Large intestine (tissue), 3 donors: Measurements from ENCODE around the gene RHOB. TPM values are rescaled to one million over a fixed set of nuclear protein-coding genes. Genes with fewer than 3 reads are reported as not detected.

Source experiments
- DNase-seq, 2 donors: peaks; one replicate each; pipeline versions ENCODE4 v3.0.0 to v3.0.0-alpha.2; 2013
- H3K27ac ChIP-seq: one replicate; pipeline ENCODE4 v1.5.1; 2013; ENCODE audit warnings: low read length
- H3K27me3 ChIP-seq: 2 replicates; pipeline ENCODE4 v1.6.1; 2013; ENCODE audit warnings: low read length; ENCODE audit not compliant: control insufficient read depth, insufficient read depth
- H3K36me3 ChIP-seq: 2 replicates; pipeline ENCODE4 v1.6.1; 2013; ENCODE audit warnings: low read length; ENCODE audit not compliant: control insufficient read depth, insufficient read depth
- H3K4me1 ChIP-seq: one replicate; pipeline ENCODE4 v1.6.1; 2013; ENCODE audit warnings: low read length; ENCODE audit not compliant: control insufficient read depth, insufficient read depth
- H3K4me3 ChIP-seq: one replicate; pipeline ENCODE4 v1.5.1; 2013; ENCODE audit warnings: low read length
- H3K9me3 ChIP-seq: one replicate; pipeline ENCODE4 v1.6.1; 2013; ENCODE audit warnings: mild to moderate bottlenecking, low read depth, low read length, moderate library complexity; ENCODE audit not compliant: control insufficient read depth
- WGBS: methylation state at CpG from one replicate; pipeline ENCODE4 v1.1.5; 2013; ENCODE audit warnings: low lambda C conversion rate; ENCODE audit not compliant: insufficient coverage; 5-methylcytosine and 5-hydroxymethylcytosine counted together
- polyA plus RNA-seq: library from polyadenylated mRNA; unstranded; fragments of 120-200 nt; gene quantifications from one replicate; pipeline ENCODE4 v1.2.1, GENCODE V29; 2013

Gene RHOB
- polyA plus RNA-seq, 1 donor, result 94.6 TPM

- H3K4me1 ChIP-seq, result no peaks in the 10 kb centered on the region
- no peaks in the 10 kb centered on the region for H3K27me3 ChIP-seq
- no CpG with 5 or more reads among the region's 1 CpG for WGBS
- no peaks in the 10 kb centered on the region for H3K36me3 ChIP-seq
- no peak for DNase-seq
- H3K4me3 ChIP-seq, result no peak overlapping the region
- no peak overlapping the region for H3K27ac ChIP-seq
- H3K9me3 ChIP-seq, result no peaks in the 10 kb centered on the region
Observed at GRCh38 chr2:20494241-20494640, 47.4 kb downstream of the RHOB start.

DNA sequence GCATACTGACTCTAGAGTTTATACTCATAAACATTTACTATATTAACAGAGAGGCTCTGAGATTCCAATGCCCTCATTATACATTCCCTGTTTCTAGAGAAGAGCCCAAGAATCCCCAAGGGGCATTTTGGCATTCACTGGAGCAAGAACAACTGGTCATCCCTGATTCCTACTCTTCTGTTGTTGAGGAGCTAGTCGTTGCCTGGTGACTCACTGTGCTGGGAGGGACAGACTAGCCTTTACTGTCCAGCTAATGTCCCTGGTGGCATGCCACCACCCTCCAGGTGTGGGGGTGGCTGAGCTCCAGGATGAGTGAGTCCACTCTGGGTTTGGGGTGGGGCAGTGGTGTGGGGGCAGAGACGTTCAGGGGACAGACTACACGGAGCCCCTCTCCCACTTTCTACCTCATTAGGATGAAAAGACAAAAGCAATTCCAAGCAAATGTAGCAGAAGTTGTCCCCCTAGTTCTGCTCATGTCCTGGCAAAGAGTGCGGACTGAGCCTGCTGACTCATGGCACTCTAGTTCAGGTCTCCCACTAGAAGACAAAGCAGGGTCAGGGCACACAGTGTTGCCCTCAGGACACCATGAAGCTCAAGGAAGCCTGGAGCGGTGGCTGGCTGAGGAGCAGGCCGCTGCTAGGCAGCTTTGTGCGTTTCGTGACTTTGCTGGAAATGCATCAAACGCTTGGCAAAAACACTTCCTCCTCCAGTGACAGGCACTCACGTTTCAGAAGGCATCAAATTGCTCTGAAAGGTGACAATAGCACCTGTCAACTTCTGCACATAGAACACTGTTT lies 49.4 kb downstream of the RHOB start:
- H3K27me3 ChIP-seq, result no peaks in the 10 kb centered on the region
- peaks cover 4% of the 10 kb centered on the region for H3K4me1 ChIP-seq
- H3K9me3 ChIP-seq, result no peaks in the 10 kb centered on the region
- no peaks in the 10 kb centered on the region for H3K36me3 ChIP-seq
- WGBS, result no CpG with 5 or more reads among the region's 10 CpGs
- H3K27ac ChIP-seq, result no peak overlapping the region
- H3K4me3 ChIP-seq, result no peak overlapping the region
- DNase-seq, result no peak

DNA sequence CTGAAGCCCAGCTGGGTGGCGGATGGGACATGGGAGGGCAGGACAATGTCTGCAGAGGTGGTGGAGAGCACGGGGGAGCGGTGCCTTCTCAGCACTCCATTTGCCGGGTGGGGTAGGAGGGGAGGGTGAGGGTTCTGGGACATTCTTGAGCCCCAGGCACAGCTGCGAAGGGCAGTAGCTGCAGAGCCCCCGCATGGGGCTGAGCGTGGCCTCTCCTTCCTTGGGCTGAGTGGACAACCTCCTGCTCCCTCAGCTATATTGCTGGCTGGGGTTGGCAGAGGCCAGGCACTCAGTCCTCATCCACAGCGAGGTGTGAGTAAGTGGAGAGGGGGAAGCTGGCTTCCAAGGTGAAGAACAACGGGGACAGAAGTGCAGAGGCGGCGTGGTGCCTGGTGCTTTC lies 50.1 kb downstream of the RHOB start:
- Histone ChIP-seq H3K27ac (no peak overlapping the region), H3K4me1 (peaks cover 4% of the 10 kb centered on the region), H3K27me3 (no peaks in the 10 kb centered on the region), H3K9me3 (no peaks in the 10 kb centered on the region), H3K36me3 (no peaks in the 10 kb centered on the region), H3K4me3 (no peak overlapping the region)
- no CpG with 5 or more reads among the region's 11 CpGs for WGBS
- DNase-seq, result no peak

Other genes starting within 250 kb of the RHOB start
- gene SDC1, start 221.9 kb upstream of the RHOB start, polyA plus RNA-seq, result 49.7 TPM
- gene PUM2, start 96.2 kb upstream of the RHOB start, polyA plus RNA-seq, result 86.9 TPM
- gene HS1BP3, start 204.0 kb downstream of the RHOB start, polyA plus RNA-seq, result 30.7 TPM
- gene GDF7, start 220.1 kb downstream of the RHOB start, polyA plus RNA-seq, result 0.13 TPM